Measurements from ENCODE around the gene ABHD17A.

The ABHD17A gene

DNA sequence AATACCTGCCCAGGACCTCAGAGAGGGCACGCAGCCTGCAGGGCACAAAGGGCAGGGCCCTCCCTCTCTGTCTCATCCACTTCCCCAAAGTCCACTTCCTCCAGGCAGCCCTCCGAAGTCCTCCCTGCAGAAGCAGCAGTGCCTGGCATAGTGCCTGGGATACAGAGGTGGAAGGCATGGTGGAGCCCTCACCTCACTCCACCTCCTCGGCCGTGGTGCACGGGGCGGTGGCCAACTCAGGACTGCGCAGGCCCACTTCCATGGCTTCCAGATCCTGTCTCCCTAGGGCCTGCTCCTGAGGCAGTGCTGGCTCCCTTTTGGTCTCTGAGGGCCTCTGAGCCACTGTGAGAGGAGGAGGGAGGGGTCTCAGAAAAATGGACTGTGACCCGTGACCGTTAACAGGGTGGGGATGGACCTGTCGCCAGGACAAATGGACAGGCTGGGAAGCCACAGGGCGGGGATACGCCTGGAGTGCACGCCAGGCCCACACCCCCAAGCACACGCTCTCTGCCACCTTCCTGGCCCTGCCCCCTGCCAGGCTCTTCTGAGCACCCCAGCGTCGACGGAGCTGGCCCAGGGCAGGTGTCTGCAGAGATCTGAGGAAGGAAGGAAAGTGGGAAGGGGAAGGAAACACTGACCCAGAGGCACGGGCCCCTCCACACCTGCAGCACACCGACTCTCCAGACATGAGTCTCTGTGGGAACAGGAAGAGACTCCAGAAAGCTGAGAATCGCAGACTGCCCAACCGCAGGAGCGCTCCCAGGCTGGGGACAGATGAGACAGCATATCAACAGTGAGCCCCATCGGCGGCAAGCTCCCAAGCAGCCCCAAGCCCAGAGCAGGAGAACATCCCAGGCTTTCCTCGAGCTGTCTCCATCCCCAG is 45.4 kb downstream of the ABHD17A start:
- no peak for FAIRE-seq

DNA sequence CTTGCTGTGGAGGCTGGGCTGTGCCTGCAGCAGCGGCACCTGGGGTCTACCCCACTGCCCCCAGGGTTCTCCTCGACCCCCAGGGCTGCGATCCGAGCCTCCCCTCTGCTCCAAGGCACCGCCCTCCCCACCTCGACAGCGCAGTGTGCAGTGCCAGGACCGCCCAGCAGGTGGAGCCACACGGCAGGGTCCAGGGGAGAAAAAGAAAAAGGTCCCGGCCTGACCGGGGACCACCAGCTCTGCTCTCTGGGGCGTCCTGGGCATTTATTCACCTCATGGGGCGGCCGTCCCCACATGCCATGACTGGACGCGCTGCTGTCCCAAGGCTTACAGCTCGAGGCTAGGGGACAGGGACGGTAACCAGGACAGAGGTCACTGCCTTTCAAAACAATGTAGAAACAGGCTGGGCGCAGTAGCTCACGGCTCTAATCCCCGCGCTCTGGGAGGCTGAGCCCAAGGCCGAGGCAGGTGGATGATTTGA is 47.6 kb downstream of the ABHD17A start:
- no peak for FAIRE-seq

More for the DNA sequence above, 45.4 kb downstream of the ABHD17A start:
- no peak for DNase-seq (ENCODE audit: low spot score)

DNA sequence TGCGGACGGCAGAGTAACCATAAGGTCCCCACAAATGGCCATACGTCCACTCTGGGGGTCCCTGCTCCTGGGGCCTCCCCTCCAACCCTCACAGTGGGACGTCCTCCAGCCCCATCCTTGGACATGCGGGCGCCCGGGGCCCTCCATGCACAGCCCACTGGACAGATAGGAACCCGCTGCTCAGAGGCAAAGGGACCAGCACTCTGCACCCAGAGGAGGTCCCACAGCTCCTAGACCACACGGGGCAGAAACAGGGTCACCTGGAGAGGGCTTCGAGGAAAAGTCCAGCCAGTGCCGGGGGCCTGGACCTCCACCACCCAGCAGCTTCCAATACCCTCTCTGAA is 48.1 kb downstream of the ABHD17A start:
- FAIRE-seq: no peak
- no peak for DNase-seq (ENCODE audit: low spot score)

More for the DNA sequence above, 47.6 kb downstream of the ABHD17A start:
- DNase-seq (ENCODE audit: low spot score): peak; percentile 57

DNA sequence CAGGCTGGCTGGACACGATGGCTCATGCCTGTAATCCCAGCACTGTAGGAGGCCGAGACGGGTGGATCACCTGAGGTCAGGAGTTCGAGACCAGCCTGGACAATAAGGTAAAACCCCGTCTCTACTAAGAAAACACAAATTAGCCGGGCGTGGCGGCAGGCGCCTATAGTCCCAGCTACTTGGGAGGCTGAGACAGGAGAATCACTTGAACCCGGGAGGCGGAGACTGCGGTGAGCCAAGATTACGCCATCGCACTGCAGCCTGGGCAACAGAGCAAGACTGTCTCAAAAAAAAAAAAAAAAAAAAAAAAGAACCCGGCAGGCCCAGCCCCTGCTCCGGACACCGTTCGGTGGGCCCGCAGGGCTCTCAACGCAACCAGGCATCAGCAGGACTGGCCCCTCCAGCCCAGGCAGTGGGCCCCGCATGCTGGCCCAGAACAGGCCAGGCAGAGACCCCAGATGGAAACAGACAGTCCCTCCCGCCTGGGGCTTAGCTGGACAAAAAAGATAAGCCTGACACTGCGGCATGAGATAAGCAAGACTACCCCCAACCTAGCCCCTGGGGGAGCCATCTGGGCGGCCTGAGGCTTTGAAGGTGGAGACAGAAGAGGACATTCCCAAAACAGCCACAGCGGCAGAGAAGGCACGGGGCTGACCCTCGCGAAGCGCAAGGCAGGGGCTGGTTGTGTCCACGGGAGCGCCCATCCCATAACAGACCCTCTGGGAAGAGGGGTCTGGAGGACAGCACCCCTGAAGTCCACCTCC is 48.7 kb downstream of the ABHD17A start:
- DNase-seq (ENCODE audit: low spot score): no peak

DNA sequence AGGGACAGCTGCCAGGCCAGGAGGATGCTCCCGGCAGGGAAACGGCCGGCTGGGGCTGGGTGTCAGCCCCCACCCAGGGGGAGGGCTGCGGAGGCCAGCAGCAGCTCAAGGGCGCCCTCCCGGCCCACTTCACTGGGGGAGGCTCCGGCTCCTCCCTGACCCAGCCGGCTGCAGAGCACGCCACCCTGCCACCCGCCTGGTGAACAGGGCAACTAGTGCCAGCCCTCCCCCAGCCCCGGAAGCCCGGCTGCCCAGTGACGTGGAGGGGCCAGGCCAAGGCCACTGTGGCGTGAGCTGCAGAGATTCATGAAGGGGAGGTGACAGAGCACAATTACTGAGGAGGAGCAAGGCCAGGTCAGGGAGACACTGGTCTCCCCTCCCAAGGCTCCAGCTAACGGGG is 51.8 kb downstream of the ABHD17A start:
- FAIRE-seq (no peak), DNase-seq (ENCODE audit: low spot score) (no peak)

More for the DNA sequence above, 48.7 kb downstream of the ABHD17A start:
- FAIRE-seq: no peak

DNA sequence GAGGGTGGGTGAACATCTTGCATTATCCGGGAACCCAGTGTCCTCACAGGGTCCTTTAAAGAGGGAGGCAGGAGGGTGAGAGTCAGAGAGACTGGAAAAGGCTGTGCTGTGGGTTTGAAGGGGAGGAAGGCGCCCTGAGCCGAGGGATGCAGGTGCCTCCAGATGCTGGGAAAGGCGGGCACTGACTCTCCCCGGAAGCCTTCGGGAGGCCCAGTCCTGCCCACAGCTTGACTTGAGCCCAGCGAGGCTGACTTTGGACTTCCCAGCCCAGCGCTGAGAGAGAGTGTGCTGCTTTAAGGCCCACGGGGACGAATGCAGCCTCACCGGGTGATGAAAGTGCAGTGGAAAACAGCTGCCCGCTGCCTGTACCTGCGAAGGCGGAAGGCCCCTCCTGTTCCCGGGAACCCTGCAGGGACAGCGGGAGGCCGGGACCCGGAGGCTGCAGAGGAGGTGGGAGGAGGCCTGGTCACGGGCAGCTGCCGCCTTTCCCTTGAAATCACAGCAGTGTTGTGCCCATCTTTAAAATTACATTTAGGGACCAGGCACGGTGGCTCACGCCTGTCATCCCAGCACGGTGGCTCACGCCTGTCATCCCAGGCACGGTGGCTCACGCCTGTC is 53.1 kb downstream of the ABHD17A start:
- DNase-seq (ENCODE audit: low spot score): no peak

DNA sequence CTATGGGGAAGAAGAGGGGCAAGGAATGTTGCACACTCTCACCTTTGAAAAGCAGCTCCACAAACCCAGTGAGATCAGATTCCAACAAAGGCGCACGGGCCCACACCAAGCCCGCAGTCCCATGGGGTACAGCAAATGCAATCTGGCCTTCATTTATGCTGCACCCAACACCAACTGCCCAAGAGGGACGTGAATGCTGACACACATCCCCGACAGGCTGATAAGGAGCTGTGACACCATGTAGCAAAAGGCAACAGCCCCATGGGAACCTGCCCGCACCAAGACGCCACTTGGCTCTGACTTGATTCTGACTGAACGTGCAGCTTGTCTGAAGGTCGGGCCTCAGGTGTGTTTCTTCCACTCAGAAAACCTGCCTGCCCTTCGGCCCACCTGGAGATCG is 54.3 kb downstream of the ABHD17A start:
- DNase-seq (ENCODE audit: low spot score) (no peak), FAIRE-seq (no peak)

More for the DNA sequence above, 53.1 kb downstream of the ABHD17A start:
- FAIRE-seq: no peak

DNA sequence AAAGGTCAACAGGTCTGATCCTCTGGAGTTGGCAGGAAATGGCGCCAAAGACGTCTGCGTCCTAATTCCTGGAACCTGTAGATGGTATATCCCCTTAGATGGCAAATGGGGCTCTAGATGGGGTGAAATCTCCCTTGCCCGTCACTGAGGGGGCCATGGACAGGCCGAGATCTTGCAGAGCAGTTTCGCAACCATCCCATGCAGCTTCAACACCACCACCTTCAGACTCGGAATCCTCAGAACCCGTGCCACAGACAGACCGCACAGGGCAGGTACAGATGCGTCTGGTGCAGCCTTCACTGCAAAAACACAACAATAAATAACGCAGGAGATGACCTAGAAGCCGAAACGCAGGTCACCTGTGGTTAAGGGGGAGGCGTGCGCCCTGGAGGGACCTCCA is 54.7 kb downstream of the ABHD17A start:
- DNase-seq (ENCODE audit: low spot score) (no peak), FAIRE-seq (no peak)

DNA sequence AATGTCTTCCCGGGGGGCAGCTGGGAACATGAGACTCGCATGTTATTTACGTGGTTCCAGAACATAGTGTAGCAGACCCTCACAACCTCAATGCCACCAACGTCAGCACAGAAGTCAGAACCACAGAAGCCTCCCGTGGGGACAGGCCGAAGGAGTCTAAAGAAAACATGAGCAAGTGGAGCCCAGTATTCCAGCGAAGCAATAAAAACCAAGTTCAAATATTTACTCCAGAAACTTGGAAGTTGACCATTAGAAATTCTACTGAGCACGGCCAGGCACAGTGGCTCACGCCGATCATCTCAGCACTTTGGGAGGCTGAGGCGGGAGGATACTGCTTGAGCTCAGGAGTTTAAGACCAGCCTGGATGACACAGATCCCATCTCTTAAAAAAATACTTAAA is 55.3 kb downstream of the ABHD17A start:
- DNase-seq (ENCODE audit: low spot score) (no peak), FAIRE-seq (no peak)

DNA sequence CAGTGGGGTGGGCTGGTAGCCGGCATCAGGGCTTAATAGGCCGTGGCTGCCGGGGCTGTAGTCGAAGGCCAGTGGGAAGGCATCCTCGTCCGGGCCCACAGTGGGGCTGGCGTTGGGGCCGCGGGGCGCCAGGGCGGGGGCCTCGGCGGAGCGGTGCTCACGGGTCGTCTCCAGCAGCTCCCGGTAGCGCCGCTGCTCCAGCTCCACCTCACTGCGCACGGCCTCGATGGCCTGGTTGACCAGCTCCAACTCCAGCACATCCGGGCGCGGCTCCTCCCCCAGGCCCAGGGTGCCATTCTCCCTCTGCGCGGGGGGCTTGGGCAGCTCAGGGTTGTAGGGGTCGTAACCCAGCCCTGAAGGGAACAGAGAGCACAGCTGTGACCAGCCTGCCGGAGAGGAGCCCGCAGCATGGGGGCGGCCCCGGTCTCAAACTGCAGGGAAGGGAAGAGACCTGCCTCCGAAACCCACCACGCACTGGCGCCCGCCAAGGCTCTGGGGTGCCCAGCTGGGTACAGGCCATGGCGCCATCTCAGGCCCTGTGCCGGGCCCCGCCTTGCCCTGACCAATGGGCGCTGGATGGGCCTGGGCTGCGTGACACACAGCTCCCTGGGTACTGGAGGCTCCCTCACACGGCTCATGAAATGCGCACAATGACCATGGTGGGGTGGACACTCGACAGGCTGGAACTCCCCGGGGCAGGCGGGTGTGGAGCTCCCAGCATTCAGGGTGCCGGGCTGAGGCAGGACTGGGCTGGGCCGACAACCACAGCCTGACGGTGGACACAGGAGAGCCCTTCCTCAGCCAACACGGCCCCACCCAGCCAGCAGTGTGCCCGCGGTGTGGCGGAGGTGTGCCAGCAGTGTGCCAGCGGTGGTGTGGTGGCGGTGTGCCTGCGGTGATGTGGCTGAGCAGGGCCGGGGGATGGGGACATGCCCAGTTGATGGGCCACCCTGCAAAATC is 56.7 kb downstream of the ABHD17A start:
- DNase-seq (ENCODE audit: low spot score) (no peak), FAIRE-seq (no peak)

DNA sequence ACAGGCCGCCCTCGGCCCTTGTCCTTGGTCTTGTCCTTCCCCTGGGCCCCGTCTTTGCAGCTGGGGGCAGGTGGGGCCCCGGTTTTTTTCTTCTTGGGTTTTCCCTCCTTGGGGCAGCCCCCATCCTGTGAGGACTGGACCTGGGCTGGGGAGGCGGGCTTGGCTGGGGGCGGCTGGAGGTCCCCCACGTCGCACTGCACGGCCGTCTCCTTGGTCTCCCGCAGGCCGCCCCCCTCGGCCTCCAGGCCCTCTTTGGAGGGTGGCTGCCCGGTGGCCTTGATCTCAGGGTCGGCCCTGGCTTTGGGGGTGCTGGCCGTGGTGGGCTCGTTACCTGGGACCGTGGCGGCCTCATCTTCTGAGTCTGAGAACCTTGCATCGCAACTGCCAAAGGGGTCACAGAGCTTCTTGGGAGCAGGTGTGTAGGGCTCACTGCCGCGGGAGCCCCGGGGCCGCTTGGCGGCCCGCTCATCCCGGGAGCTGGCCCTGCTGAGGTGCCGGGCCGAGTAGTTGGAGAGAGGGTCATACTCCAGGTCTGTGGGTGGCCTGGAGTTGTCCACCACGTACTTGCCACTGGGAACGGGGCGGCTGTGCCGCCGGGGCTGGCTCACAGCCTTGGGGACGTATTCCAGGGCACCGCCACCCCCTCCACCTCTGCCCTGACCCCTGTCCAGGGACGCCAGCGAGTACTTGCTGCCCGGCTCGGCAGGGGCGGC is 57.6 kb downstream of the ABHD17A start:
- no peak for DNase-seq (ENCODE audit: low spot score)
- no peak for FAIRE-seq

Data from urothelium cell line (cell line).